HG03439 (cell line): Measurements from ENCODE around the gene TST.

ENCODE experiments used
- ATAC-seq: cut with Tn5 transposase; IDR thresholded peaks from one replicate; pipeline ENCODE4 v1.9.1; 2021; ENCODE audit warnings: mild to moderate bottlenecking, moderate library complexity; ENCODE audit not compliant: unreplicated experiment

Gene TST

DNA sequence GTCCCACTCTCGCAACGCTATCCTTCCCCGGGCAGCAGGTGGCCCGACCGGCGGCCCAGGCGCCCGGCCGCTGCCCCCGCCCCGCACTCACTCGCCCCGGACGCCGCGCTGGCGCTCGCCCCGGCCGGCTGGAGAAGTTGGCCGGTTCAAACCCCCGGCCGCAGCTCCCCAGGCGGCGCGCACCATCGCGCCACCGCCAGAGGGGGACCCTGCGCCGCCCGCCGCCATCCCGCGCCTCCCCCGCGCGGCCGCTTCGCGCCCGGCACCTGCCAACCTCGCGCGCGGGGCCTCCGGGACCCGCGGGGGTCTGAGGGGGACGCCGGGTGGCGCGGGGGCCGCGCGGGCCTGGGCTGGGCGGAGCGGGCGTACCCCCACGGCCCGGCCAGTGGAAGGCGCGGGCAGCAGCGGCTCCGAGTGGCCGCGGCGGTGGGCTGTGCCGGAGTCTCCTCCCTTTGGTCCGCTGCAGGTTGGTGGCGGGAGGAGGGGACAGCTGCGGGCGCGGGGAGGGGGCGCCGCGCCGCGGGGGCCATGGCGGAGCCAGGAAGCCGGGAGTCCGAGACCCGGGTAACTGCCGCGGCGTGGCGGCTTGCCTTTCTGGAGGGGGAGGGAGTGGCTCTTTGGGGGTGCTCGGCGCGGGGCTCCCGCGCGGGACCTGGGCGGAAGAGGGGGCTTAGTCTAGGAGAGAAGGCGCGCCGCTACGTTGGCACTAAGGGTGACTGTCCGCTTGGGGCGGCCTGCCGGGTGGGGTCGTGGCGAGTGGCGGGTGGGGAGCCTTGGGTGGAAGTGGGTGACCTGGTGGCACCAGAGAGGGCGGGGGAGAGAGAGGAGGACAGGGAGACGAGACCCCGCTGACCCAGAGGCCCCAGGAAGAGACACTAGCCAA, at the start of gene TST, which contains the start of gene MPST:
Gene TST, minus strand, starts transcription at position 139 of the 883 bp plus-strand sequence. CDS start 715 bp downstream, outside the sequence.
Gene MPST, plus strand, starts transcription at position 434 of the 883 bp plus-strand sequence. Its CDS starts 95 bp downstream, at position 529.
- ATAC-seq, result peak; percentile 66

DNA sequence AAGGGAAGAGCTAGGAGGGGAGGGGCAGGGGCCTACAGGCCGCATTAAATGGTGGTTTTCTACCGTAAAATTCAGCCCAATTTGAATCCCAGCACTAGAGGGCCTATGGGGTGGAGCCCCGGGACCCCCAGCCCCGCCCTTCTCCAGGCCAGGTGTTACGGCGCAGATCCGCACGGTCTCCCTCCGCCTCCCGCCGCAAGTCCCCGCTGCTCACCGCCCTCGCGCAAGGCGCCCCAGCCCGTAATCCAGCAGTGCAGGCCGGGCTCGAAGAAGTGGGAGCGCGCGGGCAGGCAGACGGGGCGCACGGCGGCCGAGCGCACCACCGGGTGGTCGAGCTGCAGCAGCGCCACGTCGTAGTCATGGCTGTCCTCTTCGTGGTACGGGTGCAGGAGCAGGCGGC, 49.6 kb upstream of the TST start:
- no peak for ATAC-seq

DNA sequence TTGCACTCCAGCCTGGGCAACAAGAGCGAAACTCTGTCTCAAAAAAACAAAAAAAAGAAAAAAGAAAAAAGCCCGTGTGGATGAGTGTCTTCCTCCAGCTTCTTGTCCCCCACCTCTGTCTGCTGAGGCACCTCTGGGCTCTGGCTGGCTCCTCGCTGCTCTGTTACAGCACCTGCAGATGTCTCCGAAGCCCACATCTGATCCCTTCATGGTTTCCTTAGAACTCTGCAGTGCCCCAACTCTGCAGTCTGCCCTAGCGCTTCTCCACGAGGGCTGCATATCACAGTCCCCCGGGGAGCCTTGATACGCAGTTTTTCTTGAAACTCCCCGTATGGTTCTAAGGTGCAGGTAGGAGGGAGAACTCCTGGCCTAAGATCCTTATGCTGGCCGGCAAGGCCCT, 48.2 kb upstream of the TST start:
- ATAC-seq, result no peak

DNA sequence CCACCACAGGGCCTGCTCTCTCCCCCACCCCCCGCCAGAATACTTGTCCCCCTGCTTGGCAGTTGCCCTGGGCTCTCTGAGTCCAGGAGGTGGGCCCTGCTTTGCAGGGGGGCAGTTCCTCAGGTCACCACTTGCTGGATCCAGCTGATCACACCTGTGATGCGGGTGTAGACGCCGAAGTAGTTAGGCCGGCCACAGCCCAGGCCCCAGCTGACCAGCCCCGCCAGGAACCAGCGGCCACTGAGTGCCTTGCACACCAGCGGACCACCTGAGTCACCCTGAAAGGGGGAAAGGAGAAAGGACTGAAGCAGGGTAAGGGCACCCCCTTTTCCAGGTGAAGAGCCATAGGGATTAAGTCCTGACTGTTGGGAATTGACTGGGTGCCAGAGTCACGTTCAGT, 46.7 kb upstream of the TST start:
- ATAC-seq, result no peak

DNA sequence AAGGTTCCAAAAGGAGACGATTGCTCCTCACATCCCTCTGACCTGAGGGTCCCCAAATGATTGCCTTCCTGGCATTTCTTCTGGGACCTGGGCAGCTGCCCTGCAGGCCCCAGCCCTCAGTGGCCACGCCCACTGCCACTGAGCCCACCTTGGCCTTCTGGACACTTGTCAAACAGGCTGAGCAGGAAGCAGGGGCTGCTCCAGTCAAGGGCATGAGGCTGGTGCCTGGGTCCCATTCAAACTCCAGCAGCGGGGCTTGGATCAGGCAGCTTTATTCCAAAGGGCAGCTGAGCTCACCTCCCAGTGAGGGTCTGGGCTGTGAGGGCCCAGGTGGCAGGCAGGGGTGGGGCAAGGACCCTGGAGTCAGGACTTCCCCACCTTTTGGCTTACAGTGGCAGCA, 45.9 kb upstream of the TST start:
- no peak for ATAC-seq

DNA sequence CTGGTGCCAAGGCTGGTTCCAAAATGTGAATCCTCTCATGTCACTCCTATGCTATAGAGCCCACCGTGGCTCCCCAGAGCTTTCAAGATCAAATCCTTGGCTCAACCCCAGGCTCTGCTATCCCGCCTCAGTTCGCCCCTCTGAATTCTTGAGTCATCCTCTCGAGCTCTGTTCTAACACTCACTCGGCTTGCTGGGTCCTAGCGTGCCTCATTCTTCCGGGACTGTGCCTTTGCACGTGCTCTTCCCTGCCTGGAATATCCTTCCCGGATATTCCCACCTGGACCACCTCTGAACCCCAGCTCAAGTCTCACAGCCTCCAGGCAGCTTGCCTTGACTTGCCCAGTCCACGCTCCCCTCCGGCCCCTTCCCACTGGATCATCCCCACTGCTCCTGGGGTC, 45.3 kb upstream of the TST start:
- no peak for ATAC-seq

DNA sequence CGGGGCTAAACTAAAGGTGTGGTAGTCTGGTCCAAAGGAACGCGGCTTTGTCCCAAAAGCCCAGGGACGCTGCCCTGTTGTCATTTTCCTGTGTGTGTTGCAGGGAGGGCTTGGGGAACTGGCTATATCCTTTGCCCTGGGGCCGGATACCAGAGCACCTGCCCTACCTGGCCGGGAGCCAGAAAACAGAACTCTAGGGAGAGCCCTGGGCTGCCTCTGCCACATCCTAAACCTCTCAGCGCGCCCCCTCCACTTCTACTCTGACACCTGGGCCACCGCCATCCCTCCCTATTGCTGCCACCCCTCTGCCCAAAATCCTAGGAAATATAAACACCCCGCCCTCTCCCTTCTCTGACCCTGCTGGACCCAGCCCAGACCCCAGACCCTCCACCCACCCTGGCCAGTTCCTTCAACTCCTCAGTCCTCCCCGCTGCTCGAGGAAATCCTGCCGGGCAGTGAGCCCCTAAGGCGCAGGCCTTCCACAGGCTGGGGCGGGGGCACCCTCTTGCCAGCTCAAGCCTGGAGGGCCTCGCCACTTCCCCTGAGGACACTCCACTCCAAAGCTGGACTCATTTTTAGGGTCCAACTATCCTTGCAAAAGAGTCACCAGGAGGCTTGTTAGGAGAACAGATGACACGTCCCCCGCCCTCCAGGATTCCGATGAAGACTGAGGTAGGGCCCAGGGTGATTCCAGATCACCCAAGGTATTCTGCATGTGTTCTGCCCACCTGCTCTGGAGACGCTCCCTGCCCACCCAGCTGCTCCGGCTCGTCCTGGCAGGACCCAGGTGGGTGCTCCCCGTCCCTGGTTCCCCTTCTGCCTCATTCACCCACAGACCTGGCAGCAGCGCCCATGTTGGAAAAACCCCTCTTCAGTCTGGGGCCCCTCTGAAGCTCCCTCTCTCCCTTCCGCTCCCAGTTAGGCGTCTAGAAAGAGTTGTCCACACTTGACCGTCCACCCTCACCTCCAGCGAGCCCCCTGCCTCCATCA, 44.5 kb upstream of the TST start:
- no peak for ATAC-seq

DNA sequence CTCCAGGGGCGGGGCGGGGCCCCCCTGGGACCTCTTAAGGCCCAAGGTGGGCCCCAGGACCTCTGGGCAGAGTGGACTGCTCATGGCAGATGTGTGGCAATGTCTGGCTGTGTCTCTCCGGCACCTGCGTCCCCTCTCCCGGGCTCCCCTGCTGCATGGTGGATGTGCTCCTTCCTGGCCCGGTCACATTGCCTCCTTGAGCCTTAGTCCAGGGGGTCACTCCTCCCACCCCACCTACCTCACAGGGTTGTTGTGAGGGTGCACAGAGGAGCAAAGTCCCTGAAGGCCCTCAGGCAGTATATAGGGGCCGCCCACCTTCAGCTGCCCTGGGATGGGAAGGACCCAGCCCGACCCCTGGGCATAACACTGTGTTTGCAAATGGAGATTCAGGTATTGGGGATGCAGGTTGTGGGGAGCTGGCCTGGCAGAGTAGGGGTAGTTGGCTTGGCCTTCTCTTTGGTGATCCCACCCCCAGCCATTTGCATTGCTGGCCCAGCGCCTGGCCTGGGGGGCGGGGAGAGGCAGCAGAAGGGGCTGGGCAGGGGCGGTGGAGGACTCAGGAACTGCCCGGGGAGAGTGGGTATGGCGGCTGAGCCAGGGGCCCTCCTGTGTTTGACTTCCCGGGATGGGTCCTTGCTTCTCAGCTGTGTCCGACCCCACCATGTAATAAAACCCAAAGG, 43.6 kb upstream of the TST start:
- no peak for ATAC-seq

DNA sequence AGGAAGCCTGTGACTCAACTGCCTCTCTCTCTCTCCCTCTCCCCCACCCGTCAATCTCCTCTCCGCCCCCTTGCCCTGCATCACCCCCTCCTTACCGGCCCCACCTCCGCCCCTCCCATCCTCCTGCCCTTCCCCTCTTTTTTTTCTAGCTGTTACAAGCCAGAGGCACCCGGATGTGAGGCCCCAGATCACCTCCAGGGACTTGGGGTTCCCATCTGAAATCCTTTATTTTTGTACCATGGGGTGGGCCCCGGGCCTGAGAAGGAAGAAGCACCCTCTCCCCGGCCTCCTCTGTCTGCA, 43.1 kb upstream of the TST start:
- no peak for ATAC-seq

DNA sequence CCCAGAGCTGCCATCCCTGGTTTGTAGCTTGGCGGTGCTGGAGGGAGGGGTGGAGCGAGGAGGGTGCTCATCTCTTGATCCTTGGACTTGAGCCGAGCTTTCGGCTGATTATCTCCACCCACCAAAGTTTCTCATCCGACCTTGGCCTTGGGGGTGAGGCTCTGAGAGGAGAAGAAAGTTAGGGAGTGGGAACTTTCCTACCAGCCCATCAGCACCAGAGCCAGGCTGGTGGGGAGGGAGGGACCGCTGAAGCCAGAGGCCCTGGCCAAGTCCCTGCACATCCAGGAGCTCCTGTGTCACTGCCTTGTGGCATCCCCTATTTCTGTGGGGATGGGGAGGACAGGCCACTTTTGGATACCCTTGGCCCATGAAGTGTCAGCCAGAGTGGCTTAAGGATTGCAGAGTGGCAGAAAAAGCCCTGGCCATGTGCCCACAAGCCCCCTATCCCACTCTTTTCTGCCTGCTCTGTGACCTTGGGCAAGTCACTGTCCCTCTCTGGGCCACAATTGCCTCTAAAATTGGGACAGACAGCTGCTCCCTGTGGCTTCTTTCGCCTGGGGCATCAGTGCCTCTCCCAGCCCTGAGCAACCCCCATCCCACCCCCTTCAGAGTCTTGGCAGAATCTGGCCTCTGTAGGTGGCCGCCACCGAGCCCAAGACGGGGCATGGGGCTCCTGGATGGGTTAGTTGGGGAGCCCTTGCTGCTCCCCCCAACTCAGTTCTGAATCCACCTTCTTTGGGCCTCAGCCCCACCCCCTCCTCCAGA, 42.5 kb upstream of the TST start:
- ATAC-seq, result no peak

DNA sequence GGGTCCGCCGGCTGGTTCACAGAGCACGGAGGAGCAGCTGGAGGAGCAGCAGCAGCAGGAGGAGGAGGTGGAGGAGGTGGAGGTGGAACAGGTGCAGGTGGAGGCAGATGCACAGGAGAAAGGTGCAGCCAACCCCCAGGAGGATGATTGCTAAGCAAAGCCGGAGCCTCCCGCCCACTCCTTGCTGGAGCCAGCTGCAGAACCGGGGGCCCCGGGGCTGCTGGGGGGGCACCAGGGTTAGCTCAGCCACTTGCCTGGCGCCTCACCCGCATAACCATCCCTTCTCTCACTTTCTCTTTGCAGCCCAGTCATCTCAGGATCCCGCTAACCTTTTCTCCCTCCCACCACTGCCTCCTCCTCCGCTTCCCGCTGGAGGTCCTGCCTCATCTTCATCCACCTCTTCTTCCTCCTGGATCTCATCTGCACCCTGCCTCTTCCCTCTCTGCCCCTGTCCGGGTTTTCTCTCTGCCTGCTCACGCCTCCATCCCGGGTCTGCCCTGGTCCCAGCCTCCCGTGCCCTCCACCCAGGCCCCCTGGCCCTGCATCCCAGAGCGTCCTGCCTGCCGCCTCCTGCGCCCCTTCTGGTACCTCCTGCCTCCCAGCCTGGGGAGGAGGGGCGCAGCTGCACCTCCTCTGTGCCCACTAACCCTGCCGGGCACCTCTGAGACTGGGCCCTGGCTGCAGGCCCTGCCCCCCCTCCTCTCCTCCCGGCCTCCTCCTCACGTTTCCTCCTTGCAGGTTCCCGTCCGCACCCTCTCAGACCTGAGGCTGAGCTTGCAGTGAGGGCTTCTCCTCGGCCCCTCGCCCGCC, 41.8 kb upstream of the TST start:
- no peak for ATAC-seq

DNA sequence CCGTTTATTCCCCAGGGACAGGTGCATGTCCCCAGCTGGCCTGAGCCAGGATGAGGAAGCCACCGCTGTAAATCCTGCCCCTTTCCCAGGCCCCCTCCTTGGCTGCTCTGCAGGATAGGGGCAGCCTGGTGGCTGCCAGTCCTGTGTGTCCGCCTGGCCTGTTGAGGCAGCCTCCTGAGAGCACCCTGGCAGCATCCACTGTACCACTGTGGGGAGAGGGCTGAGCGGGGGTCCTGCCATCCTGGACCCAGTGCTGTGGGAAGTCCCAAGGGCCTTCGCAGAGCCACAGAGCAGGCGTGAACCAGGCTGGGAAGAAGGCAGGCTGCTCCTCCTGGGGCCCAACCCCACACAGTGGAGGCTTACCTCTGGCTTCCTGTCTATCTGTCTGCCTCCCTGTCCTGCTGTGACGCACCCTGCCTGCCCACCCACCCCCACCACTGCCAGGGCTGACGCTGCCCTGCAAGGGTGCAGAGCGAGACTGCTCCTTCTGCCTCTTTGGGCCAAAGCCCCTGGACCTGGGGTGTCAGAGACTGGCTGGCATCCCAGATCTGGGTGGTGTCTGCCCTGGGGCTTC, 40.7 kb upstream of the TST start:
- no peak for ATAC-seq

DNA sequence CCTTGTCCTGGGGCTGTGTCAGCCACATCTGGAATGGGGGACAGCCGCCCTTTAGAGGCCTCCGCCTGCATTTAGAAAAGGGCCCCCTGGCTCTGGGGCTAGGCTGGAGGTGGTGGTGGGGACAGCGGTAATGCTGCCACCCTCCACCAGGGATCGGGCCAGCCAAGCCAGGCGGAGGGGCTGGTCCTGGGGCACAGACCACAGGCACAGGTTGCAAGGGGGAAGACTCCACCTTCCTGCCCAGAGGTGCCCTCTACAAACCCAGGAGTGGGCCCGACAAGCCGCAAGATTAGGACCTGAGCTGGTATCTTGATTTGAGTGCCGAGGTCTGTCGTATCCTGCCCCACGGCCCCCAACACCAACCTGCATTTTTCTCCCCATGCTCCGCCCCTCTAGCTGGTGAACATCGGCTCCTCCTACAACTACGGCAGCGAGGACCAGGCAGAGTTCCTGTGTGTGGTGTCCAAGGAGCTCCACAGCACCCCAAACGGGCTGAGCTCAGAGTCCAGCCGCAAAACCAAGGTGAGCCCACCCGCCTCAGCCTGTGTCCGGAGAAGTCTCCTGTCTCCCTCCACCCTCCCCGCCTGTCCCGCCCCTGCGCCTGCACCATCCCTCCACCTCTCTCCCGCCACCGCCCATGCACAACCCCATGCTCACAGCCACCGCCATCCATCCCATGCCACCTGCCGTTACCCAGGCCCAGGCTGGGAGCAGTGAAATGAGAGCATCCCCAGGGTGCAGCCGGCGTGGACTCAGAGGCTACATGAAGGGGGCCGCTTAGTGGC, 39.9 kb upstream of the TST start:
- ATAC-seq, result no peak

DNA sequence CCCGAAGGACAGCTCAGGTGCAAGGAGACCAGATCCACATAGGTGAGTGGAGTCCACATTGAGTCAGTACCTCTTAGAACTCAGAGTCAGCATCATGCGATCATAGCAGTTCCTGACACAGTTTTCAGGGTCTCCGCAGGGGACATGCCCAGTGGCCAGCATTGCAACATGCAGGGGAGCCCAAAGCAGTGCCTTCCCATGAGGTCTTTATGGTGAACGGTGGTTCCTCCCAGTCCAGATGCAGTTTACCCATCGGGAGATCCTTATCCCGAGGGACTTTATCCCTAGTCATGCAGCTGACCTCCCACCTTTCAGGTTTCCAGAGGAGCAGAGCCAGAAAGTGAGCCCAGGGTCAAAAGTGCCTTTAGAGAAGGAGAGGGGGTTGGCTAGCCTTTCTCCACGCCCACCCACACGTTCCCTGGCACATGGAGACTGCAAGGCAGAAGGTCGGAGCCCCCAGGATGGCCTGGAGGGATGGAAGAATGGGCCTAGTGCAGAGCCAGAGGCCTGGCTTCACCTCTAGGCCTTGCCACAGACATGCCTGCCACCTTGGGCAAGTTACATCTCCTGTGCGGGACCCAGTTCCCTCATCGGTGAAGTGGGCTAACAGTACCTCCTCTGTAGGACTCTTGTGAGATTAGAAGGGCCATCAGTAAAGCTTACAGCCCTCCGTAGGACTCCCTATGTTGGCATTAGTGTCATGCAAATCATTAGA, 38.7 kb upstream of the TST start:
- no peak for ATAC-seq

DNA sequence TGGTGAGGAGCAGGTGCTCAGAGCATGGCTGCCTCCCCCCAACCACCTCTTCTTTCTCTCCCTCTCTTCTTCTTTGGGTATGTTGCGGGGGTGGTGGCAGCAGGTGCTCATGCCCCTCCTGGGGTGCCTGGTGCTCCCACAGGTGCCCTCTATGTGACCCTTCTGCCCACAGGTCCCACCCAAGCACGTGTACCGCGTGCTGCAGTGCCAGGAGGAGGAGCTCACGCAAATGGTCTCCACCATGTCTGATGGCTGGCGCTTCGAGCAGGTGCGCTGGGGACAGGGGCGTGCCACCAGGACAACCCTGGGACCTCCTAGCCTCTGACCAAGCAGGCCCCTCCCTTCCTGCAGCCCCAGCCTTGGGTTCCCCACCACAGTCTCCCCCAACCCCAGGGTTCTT, 38.0 kb upstream of the TST start:
- no peak for ATAC-seq

DNA sequence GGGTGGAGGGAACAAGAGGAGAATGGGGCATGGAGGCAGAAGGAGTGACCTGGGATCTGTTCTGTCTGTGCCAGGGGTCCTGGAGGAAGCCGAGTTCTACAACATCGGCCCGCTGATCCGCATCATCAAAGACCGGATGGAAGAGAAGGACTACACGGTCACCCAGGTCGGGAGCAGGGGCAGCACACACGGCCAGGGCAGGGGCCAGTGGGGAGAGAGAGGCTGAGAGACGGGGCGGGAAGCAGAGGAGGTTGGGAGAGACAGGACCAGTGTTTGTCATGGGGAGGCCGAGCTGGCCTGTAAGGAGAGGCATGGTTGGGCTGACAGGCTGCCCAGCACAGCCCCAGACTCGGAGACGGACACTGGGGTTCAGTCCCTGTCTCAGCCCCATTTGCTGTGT, 37.0 kb upstream of the TST start:
- no peak for ATAC-seq

DNA sequence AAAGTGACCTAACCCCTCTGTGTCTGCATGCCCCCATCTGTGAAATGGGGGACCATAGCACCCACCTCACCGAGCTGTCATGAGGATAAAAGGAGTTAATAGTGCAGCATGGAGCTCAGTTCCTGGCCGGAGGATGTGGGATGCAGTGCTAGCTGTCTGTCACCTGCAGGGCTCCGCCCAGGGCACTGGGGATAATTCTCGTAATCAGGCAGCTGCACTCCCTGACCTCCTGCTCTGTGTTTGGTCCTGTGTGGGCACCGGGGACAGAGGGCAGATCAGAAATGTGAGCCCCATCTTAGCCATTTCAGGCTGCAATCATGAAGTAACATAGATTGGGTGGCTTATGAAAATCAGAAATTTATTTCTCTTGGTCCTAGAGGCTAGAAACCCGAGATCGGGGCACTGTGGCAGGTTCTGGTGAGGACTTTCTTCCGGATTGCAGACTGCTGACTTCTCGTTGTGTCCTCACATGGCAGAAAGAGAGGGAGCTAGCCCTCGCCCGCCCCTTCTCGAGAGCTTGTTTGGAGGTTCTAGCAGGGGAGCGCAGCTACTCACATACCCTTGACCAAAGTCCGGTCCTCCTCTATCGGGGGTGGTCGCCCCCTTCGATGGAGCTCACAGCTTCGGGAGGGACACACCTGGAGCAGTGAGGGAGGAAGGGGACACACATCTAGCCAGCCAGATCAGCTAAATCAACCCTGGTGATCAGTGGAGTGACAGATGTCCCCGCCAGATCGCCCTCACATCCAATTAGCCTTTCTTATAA, 35.5 kb upstream of the TST start:
- no peak for ATAC-seq
